Pancreas (tissue), 10 donors: ENCODE measurements around the gene RXRA. TPM values are rescaled to one million over a fixed set of nuclear protein-coding genes. Genes with fewer than 3 reads are reported as not detected.

Experiments
- ATAC-seq, 4 donors: fragments of 200-7000 bp; cut with Tn5 transposase; one replicate each; pipeline versions ENCODE4 v1.8.0 to v1.9.1; 2020; ENCODE audit warnings: mild to moderate bottlenecking in 4 of 4, moderate library complexity in 4 of 4
- DNase-seq, 6 donors: peaks; one replicate each; pipeline ENCODE4 v3.0.0-alpha.2; 2020
- FAIRE-seq: peaks from 2 replicates; lab custom pipeline; 2012; peaks lifted over from hg19 to GRCh38; lab: Jason Lieb, UNC
- H3K27ac ChIP-seq, 4 donors: fragments of 200-600 bp; sonication (generic); 1 replicate in 3 of 4; 2 replicates in 1 of 4; pipeline versions ENCODE4 v1.5.0 to v1.8.0; 2020
- H3K27me3 ChIP-seq, 4 donors: fragments of 200-600 bp; one replicate each; pipeline ENCODE4 v1.8.0; 2021
- H3K36me3 ChIP-seq, 3 donors: fragments of 200-600 bp; sonication (generic) in 1 of 3; one replicate each; pipeline versions ENCODE4 v1.5.0 to v1.8.0; 2020 to 2021
- H3K4me1 ChIP-seq, 3 donors: fragments of 200-600 bp; one replicate each; pipeline ENCODE4 v1.8.0; 2021
- H3K4me3 ChIP-seq, 4 donors: fragments of 200-600 bp; sonication (generic) in 2 of 4; one replicate each; pipeline versions ENCODE4 v1.5.0 to v1.8.0; 2020 to 2021
- H3K9me3 ChIP-seq, 4 donors: fragments of 200-600 bp; one replicate each; pipeline ENCODE4 v1.8.0; 2021
- CTCF ChIP-seq, 4 donors: fragments of 200-600 bp; sonication (generic) in 3 of 4; IDR thresholded peaks; one replicate each; pipeline versions ENCODE4 v1.5.0 to v1.8.0; 2021; ENCODE audit warnings: antibody characterized with exemption in 4 of 4
- WGBS, 2 donors: extraction: QIAGEN DNeasy Blood & Tissue Kit; methylation state at CpG; one replicate each; pipeline ENCODE4 v1.1.7; 2013; 5-methylcytosine and 5-hydroxymethylcytosine counted together
- intact Hi-C, 3 donors: fragments of 100-400 bp; cut with DNase I; formaldehyde crosslinking; loops; one replicate each; pipeline versions ENCODE4 v1.11.1 to v1.14.2; 2022
- polyA plus RNA-seq, 2 donors: library from polyadenylated mRNA; stranded (reverse); fragments of 200-250 nt; gene quantifications; one replicate each; pipeline ENCODE4 v1.2.3, GENCODE V29; 2013
- total RNA-seq, 6 donors: library from RNA; stranded (reverse); fragmentation: NEBNext Ultra II Directional in 4 of 6; extraction: Animal tissue kit (Norgen Biotek cat#: 25700) in 4 of 6; gene quantifications; one replicate each; pipeline versions ENCODE4 v1.2.1 to v1.2.4, GENCODE V29; 2021 to 2023
- donor health status: healthy with polysubstance abuse.
- donor health status: DM: no; HTN: no; CAD: no; lungs with moderate emphysema.
- donor health status: DM: no; HTN: no; CAD: no.
- donor health status: control.
- donor health status: control.
- donor health status: Bipolar disorder and iron deficiency.
- donor health status: DM: yes; HTN: yes; CAD: no.
- donor health status: DM: no; HTN: no; CAD: no.
- donor health status: DM: no; HTN: no; CAD: no.
- donor health status: DM: yes; HTN: yes; CAD: no.

RXRA gene
- total and polyA plus RNA-seq, 8 donors = 20.2 to 35.1 (median 22.9) TPM

GRCh38 chr9:134370638-134371037 is 44.4 kb downstream of the RXRA start:
- Histone ChIP-seq H3K27me3 (no peaks in the 10 kb centered on the region), H3K36me3 (no peaks in the 10 kb centered on the region), H3K4me1 (peaks cover 28 to 43% (median 29%) of the 10 kb centered on the region in 3 donors), H3K9me3 (no peaks in the 10 kb centered on the region), H3K4me3 (no peak overlapping the region), H3K27ac (no peak overlapping the region)
- ATAC-seq (no peak), DNase-seq (no peak), FAIRE-seq (no peak)
- intact Hi-C loops = no loop called here
- no peak for TF ChIP-seq CTCF (IDR thresholded peaks at IDR 0.05)
- 93 to 94% methylated on average over 16 of the region's 16 CpGs for WGBS, 2 donors

- DNase-seq = peak in 1 of 6 donors; percentile 65
- Histone ChIP-seq H3K4me1 (peaks cover 29 to 43% (median 33%) of the 10 kb centered on the region in 3 donors), H3K27me3 (no peaks in the 10 kb centered on the region), H3K4me3 (no peak overlapping the region), H3K27ac (peak overlapping the region in 2 of 4 donors; percentile 53 to 67), H3K9me3 (no peaks in the 10 kb centered on the region), H3K36me3 (no peaks in the 10 kb centered on the region)
- ATAC-seq = peak in 2 of 4 donors; percentile 20 to 26
- WGBS, 2 donors = 84 to 87% methylated on average over 16 of the region's 16 CpGs
- no peak for TF ChIP-seq CTCF (IDR thresholded peaks at IDR 0.05)
- intact Hi-C loops = no loop called here
- FAIRE-seq = no peak
These were observed 45.5 kb downstream of the RXRA start for GRCh38 chr9:134371731-134372130.

GRCh38 chr9:134372581-134373267 is 46.5 kb downstream of the RXRA start:
- ATAC-seq (peak in 2 of 4 donors; percentile 2 to 3), DNase-seq (no peak), FAIRE-seq (no peak)
- Histone ChIP-seq H3K4me3 (no peak overlapping the region), H3K27me3 (no peaks in the 10 kb centered on the region), H3K27ac (peak overlapping the region in 2 of 4 donors; percentile 53 to 67), H3K4me1 (peaks cover 36 to 48% (median 39%) of the 10 kb centered on the region in 3 donors), H3K36me3 (no peaks in the 10 kb centered on the region), H3K9me3 (no peaks in the 10 kb centered on the region)
- WGBS, 2 donors = 84 to 86% methylated on average over 16 of the region's 16 CpGs
- TF ChIP-seq CTCF (IDR thresholded peaks at IDR 0.05) = no peak
- intact Hi-C loops = no loop called here

- Histone ChIP-seq H3K4me3 (no peak overlapping the region), H3K36me3 (no peaks in the 10 kb centered on the region), H3K9me3 (no peaks in the 10 kb centered on the region), H3K27ac (peak overlapping the region in 1 of 4 donors; percentile 15), H3K27me3 (no peaks in the 10 kb centered on the region), H3K4me1 (peaks cover 42 to 51% (median 43%) of the 10 kb centered on the region in 3 donors)
- ATAC-seq (no peak), FAIRE-seq (no peak), DNase-seq (no peak)
- intact Hi-C loops = no loop called here
- no peak for TF ChIP-seq CTCF (IDR thresholded peaks at IDR 0.05)
- WGBS, 2 donors = 84 to 93% methylated on average over 13 of the region's 13 CpGs
These were observed 47.0 kb downstream of the RXRA start for GRCh38 chr9:134373269-134373668.

- no peak for TF ChIP-seq CTCF (IDR thresholded peaks at IDR 0.05)
- H3K36me3 ChIP-seq = no peaks in the 10 kb centered on the region
- peak overlapping the region in 2 of 4 donors; percentile 78 to 83 for H3K27ac ChIP-seq
- no peak for FAIRE-seq
- H3K4me1 ChIP-seq = peaks cover 46 to 57% (median 49%) of the 10 kb centered on the region in 3 donors
- no peak for ATAC-seq
- H3K27me3 ChIP-seq = no peaks in the 10 kb centered on the region
- intact Hi-C loops = no loop called here
- H3K4me3 ChIP-seq = no peak overlapping the region
- 93% methylated on average over 17 of the region's 17 CpGs for WGBS, 2 donors
- no peak for DNase-seq
- H3K9me3 ChIP-seq = no peaks in the 10 kb centered on the region
These were observed 47.7 kb downstream of the RXRA start for GRCh38 chr9:134373953-134374300.
